SK-N-SH (cell line): ENCODE measurements around the gene ZNF80. TPM values are rescaled to one million over a fixed set of nuclear protein-coding genes. Genes with fewer than 3 reads are reported as not detected.

ENCODE experiments used
- CTCF ChIA-PET: fragments of 300-600, 350-600 bp; formaldehyde crosslinking; extraction: SDS; loops from one replicate; lab custom pipeline; 2021; lab: Yijun Ruan, JAX
- POLR2A ChIA-PET: fragments of 350-600 bp; sonication (Branson Sonifier 250); formaldehyde crosslinking; extraction: SDS; loops from one replicate; lab custom pipeline; 2020; ENCODE audit warnings: antibody characterized with exemption, inconsistent platforms; lab: Yijun Ruan, JAX
- DNase-seq: peaks from one replicate; pipeline ENCODE4 v3.0.0; 2012
- H2AFZ ChIP-seq: fragments of 200-600 bp; sonication (generic); 2 replicates; pipeline ENCODE4 v1.8.1; 2016; ENCODE audit warnings: antibody characterized with exemption, mild to moderate bottlenecking, low read depth
- H3F3A ChIP-seq: fragments of 200-600 bp; sonication (generic); replicated peaks from 2 replicates; pipeline ENCODE3; 2016; ENCODE audit warnings: antibody characterized with exemption, mild to moderate bottlenecking; ENCODE audit not compliant: insufficient read depth
- H3K27ac ChIP-seq, 2 experiments: fragments of 200-500 bp in 1 of 2; fragments of 200-600 bp in 1 of 2; sonication (Bioruptor generic) in 1 of 2; sonication (generic), shearing (Covaris generic) in 1 of 2; 2 replicates each; pipeline versions ENCODE4 v1.5.1 to v1.6.1; 2014 to 2016; ENCODE audit warnings: low read depth in 2 of 2, inconsistent platforms in 1 of 2, low read length in 1 of 2, mild to moderate bottlenecking in 1 of 2, mixed read lengths in 1 of 2
- H3K27me3 ChIP-seq: fragments of 200-600 bp; sonication (generic), shearing (Covaris generic); 2 replicates; pipeline ENCODE4 v1.6.1; 2016; ENCODE audit warnings: mixed run types; ENCODE audit not compliant: insufficient read depth
- H3K36me3 ChIP-seq, 2 experiments: fragments of 200-500 bp in 1 of 2; fragments of 200-600 bp in 1 of 2; sonication (Bioruptor generic) in 1 of 2; sonication (generic) in 1 of 2; replicated peaks in 1 of 2; 2 replicates each; pipeline versions ENCODE3 to v1.5.1; 2014 to 2016; ENCODE audit warnings: low read length in 1 of 2, mild to moderate bottlenecking in 1 of 2; ENCODE audit not compliant: insufficient read depth in 2 of 2, control insufficient read depth in 1 of 2
- H3K4me1 ChIP-seq, 2 experiments: fragments of 200-500 bp in 1 of 2; fragments of 200-600 bp in 1 of 2; sonication (Bioruptor generic) in 1 of 2; sonication (generic), shearing (Covaris generic) in 1 of 2; 2 replicates each; pipeline versions ENCODE4 v1.5.1 to v1.6.1; 2014 to 2016; ENCODE audit warnings: low read depth in 1 of 2, low read length in 1 of 2, mixed run types in 1 of 2; ENCODE audit not compliant: insufficient read depth in 2 of 2, control insufficient read depth in 1 of 2
- H3K4me2 ChIP-seq: fragments of 200-600 bp; sonication (generic), shearing (Covaris generic); 2 replicates; pipeline ENCODE4 v1.6.1; 2017; ENCODE audit warnings: mixed run types
- H3K4me3 ChIP-seq, 2 experiments: fragments of 200-500 bp in 1 of 2; fragments of 200-600 bp in 1 of 2; sonication (Bioruptor generic) in 1 of 2; sonication (generic), shearing (Covaris generic) in 1 of 2; 2 replicates each; pipeline versions ENCODE4 v1.5.1 to v1.8.1; 2014 to 2016; ENCODE audit warnings: low read depth in 2 of 2, inconsistent platforms in 1 of 2, low read length in 1 of 2, mild to moderate bottlenecking in 1 of 2, mixed read lengths in 1 of 2, moderate library complexity in 1 of 2
- H3K79me2 ChIP-seq: fragments of 200-600 bp; sonication (generic); 2 replicates; pipeline ENCODE4 v1.8.1; 2017; ENCODE audit warnings: mild to moderate bottlenecking; ENCODE audit not compliant: insufficient read depth
- H3K9ac ChIP-seq: fragments of 200-600 bp; sonication (generic); 2 replicates; pipeline ENCODE4 v1.6.1; 2017; ENCODE audit warnings: mixed run types
- H3K9me2 ChIP-seq: fragments of 200-600 bp; sonication (generic); 2 replicates; pipeline ENCODE4 v1.6.1; 2017; ENCODE audit warnings: mixed run types
- H3K9me3 ChIP-seq: fragments of 200-600 bp; sonication (generic); 2 replicates; pipeline ENCODE4 v1.6.1; 2017; ENCODE audit warnings: mixed run types, mild to moderate bottlenecking, moderate library complexity
- H4K20me1 ChIP-seq: fragments of 200-600 bp; sonication (generic); 2 replicates; pipeline ENCODE4 v1.6.1; 2017; ENCODE audit warnings: mild to moderate bottlenecking, mixed run types; ENCODE audit not compliant: insufficient read depth
- ELF1 ChIP-seq: IDR thresholded peaks from 2 replicates; pipeline ENCODE4 v1.4.0; 2012
- EZH2phosphoT487 ChIP-seq: fragments of 200-600 bp; sonication (generic); IDR thresholded peaks from 2 replicates; pipeline ENCODE4 v1.6.1; 2017; ENCODE audit warnings: low read depth, mixed run types, mild to moderate bottlenecking, antibody characterized with exemption, moderate library complexity, borderline replicate concordance
- FOXJ3 ChIP-seq: sonication (generic); formaldehyde crosslinking; IDR thresholded peaks from 2 replicates; pipeline ENCODE4 v1.5.1; 2020; ENCODE audit warnings: mild to moderate bottlenecking, missing genetic modification reagents
- FOXM1 ChIP-seq: IDR thresholded peaks from 2 replicates; pipeline ENCODE4 v1.4.0; 2012; ENCODE audit warnings: low read depth, mild to moderate bottlenecking
- GABPA ChIP-seq: IDR thresholded peaks from 2 replicates; pipeline ENCODE4 v1.4.0; 2012; ENCODE audit warnings: low read depth, mild to moderate bottlenecking
- GATA2 ChIP-seq: sonication (generic); formaldehyde crosslinking; IDR thresholded peaks from 2 replicates; pipeline ENCODE4 v1.5.0; 2020; ENCODE audit warnings: mild to moderate bottlenecking, missing genetic modification reagents
- JUND ChIP-seq: IDR thresholded peaks from 2 replicates; pipeline ENCODE4 v1.4.0; 2012
- NFIC ChIP-seq: IDR thresholded peaks from 2 replicates; pipeline ENCODE4 v1.4.0; 2012; ENCODE audit warnings: borderline replicate concordance
- NRF1 ChIP-seq: IDR thresholded peaks from 2 replicates; pipeline ENCODE4 v1.6.1; 2012; ENCODE audit warnings: low read depth, mild to moderate bottlenecking, low read length
- RCOR1 ChIP-seq: fragments of 150-350 bp; IDR thresholded peaks from 2 replicates; pipeline ENCODE4 v1.6.1; 2017; ENCODE audit warnings: antibody characterized with exemption, low read length
- SMC3 ChIP-seq: IDR thresholded peaks from 2 replicates; pipeline ENCODE4 v1.6.1; 2012; ENCODE audit warnings: low read depth, low read length, improper control_type of control experiment
- TEAD4 ChIP-seq: IDR thresholded peaks from 2 replicates; pipeline ENCODE4 v1.4.0; 2012; ENCODE audit warnings: mild to moderate bottlenecking, borderline replicate concordance; ENCODE audit not compliant: insufficient read depth
- WGBS: methylation state at CpG from one replicate; pipeline ENCODE4 v1.1.6; 2017; ENCODE audit warnings: low lambda C conversion rate; 5-methylcytosine and 5-hydroxymethylcytosine counted together
- polyA plus RNA-seq, 3 experiments: library from polyadenylated mRNA; depleted of rRNA; stranded (reverse); fragments of >200 nt; gene quantifications; 2 replicates each; pipeline ENCODE4 v1.2.3, GENCODE V29; 2012
- TF ChIP-seq, protein P1 (sequence below): IDR thresholded peaks from 2 replicates; pipeline ENCODE4 v1.4.0; 2012; ENCODE audit warnings: low read depth
- TF ChIP-seq, protein P2 (sequence below): IDR thresholded peaks from 2 replicates; pipeline ENCODE4; 2012
- TF ChIP-seq, protein P3 (sequence below): fragments of 150-350 bp; IDR thresholded peaks from 2 replicates; pipeline ENCODE4 v1.6.1; 2016; ENCODE audit warnings: mild to moderate bottlenecking, low read depth, low read length
- TF ChIP-seq, protein P4 (sequence below): IDR thresholded peaks from 2 replicates; pipeline ENCODE4 v1.4.0; 2012; ENCODE audit warnings: low read depth, borderline replicate concordance
- TF ChIP-seq, protein P5 (sequence below): fragments of 200-600 bp; sonication (generic); IDR thresholded peaks from 2 replicates; pipeline ENCODE4 v1.6.1; 2017; ENCODE audit warnings: antibody characterized with exemption, mild to moderate bottlenecking, moderate library complexity

ZNF80 gene
- polyA plus RNA-seq, 1 of the 3 experiments (the other 2 are of a cell fraction): not detected

DNA sequence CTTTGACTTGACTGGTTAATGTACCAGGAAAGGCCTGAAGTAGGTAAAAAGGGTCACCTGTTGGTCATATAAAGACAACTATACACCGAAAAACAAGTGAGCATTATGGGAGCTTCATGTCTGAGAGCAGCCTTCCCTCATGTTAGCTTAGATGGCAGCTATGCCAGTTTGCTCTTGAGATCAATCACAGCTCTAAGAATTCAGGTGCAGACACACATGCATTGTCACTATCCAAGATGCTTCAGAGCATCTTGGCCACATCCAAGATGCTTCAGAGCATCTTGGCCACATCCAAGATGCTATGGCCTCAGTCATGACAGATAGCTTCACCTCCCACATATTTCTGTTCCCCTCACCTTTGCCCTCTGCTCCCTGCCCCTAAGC, 15.5 kb downstream of the ZNF80 start:
- no peaks in the 10 kb centered on the region for H3K9me3 ChIP-seq
- H3F3A ChIP-seq: no peaks in the 10 kb centered on the region
- H3K36me3 ChIP-seq: no peaks in the 10 kb centered on the region
- DNase-seq: no peak
- no peaks in the 10 kb centered on the region for H3K9me2 ChIP-seq
- ChIA-PET CTCF (no interaction called here), POLR2A (no interaction called here)
- H3K27ac ChIP-seq: no peak overlapping the region
- no peak overlapping the region for H3K4me2 ChIP-seq
- peaks cover 0 to 4% of the 10 kb centered on the region in 2 experiments; a peak in 2 of 4 replicates for H3K4me1 ChIP-seq
- no peaks in the 10 kb centered on the region for H3K79me2 ChIP-seq
- no peak overlapping the region for H3K9ac ChIP-seq
- no peaks in the 10 kb centered on the region for H4K20me1 ChIP-seq
- 18% methylated on average over 1 of the region's 1 CpG for WGBS
- no peak for TF ChIP-seq RCOR1
- TF ChIP-seq, protein P1, sequence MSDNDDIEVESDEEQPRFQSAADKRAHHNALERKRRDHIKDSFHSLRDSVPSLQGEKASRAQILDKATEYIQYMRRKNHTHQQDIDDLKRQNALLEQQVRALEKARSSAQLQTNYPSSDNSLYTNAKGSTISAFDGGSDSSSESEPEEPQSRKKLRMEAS: no peak
- no peak for TF ChIP-seq GATA2
- TF ChIP-seq TEAD4: no peak
- no peak for TF ChIP-seq EZH2phosphoT487
- TF ChIP-seq, protein P2, sequence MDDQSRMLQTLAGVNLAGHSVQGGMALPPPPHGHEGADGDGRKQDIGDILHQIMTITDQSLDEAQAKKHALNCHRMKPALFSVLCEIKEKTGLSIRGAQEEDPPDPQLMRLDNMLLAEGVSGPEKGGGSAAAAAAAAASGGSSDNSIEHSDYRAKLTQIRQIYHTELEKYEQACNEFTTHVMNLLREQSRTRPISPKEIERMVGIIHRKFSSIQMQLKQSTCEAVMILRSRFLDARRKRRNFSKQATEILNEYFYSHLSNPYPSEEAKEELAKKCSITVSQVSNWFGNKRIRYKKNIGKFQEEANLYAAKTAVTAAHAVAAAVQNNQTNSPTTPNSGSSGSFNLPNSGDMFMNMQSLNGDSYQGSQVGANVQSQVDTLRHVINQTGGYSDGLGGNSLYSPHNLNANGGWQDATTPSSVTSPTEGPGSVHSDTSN: no peak
- H2AFZ ChIP-seq: no peak overlapping the region
- no peak overlapping the region for H3K4me3 ChIP-seq
- no peaks in the 10 kb centered on the region for H3K27me3 ChIP-seq

DNA sequence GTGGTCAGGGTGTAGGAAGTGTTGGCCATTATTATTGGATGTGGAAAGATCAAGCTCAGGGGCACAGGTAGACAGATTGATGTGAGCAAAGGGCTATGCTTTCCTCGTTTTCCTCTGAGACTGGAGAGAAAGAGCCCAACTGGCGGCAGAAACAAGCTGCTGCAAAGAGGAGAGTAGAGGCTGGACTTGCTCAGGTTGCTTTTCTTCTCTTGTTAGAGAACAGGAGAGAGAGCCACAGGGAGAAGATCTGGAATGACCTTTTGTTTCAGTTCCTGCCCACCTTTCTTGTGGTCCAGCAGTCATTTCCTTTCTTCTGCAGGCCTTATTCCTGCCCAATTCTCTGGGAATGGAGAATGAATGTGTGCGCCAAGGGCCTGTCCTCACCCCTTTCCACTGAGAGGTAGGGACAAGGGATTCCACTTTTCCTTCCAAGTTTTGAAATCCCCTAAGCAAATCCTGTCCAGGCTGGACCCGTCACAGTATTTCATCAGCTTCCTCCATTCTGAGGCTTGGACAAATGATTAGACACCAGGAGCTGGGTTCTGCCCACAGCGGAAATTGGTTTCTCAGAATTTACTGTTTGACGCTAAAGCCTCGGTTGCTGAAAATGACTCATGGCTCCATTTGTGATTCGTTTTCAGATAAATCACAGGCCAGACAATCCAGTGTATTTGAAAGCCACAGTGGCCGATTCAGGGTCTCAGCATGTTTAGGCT, 16.1 kb downstream of the ZNF80 start:
- no peaks in the 10 kb centered on the region for H3K79me2 ChIP-seq
- no peak overlapping the region for H2AFZ ChIP-seq
- no peaks in the 10 kb centered on the region for H3F3A ChIP-seq
- ChIA-PET CTCF (no interaction called here), POLR2A (no interaction called here)
- no peak overlapping the region for H3K4me3 ChIP-seq
- H3K9ac ChIP-seq: no peak overlapping the region
- H3K27ac ChIP-seq: no peak overlapping the region
- no peaks in the 10 kb centered on the region for H3K36me3 ChIP-seq
- no peaks in the 10 kb centered on the region for H3K27me3 ChIP-seq
- no peaks in the 10 kb centered on the region for H3K9me3 ChIP-seq
- no peaks in the 10 kb centered on the region for H4K20me1 ChIP-seq
- peaks cover 0 to 4% of the 10 kb centered on the region in 2 experiments; a peak in 2 of 4 replicates for H3K4me1 ChIP-seq
- WGBS: 52% methylated on average over 9 of the region's 9 CpGs
- DNase-seq: no peak
- no peak overlapping the region for H3K4me2 ChIP-seq
- H3K9me2 ChIP-seq: no peaks in the 10 kb centered on the region
- TF ChIP-seq FOXJ3 (CRISPR knock-in tag): no peak
- TF ChIP-seq, protein P3, sequence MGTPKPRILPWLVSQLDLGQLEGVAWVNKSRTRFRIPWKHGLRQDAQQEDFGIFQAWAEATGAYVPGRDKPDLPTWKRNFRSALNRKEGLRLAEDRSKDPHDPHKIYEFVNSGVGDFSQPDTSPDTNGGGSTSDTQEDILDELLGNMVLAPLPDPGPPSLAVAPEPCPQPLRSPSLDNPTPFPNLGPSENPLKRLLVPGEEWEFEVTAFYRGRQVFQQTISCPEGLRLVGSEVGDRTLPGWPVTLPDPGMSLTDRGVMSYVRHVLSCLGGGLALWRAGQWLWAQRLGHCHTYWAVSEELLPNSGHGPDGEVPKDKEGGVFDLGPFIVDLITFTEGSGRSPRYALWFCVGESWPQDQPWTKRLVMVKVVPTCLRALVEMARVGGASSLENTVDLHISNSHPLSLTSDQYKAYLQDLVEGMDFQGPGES: no peak
- no peak for TF ChIP-seq SMC3
- TF ChIP-seq NRF1: no peak
- no peak for TF ChIP-seq JUND
- TF ChIP-seq ELF1: no peak
- TF ChIP-seq TEAD4: no peak
- no peak for TF ChIP-seq NFIC
- TF ChIP-seq FOXM1: no peak
- no peak for TF ChIP-seq GATA2
- TF ChIP-seq, protein P4, sequence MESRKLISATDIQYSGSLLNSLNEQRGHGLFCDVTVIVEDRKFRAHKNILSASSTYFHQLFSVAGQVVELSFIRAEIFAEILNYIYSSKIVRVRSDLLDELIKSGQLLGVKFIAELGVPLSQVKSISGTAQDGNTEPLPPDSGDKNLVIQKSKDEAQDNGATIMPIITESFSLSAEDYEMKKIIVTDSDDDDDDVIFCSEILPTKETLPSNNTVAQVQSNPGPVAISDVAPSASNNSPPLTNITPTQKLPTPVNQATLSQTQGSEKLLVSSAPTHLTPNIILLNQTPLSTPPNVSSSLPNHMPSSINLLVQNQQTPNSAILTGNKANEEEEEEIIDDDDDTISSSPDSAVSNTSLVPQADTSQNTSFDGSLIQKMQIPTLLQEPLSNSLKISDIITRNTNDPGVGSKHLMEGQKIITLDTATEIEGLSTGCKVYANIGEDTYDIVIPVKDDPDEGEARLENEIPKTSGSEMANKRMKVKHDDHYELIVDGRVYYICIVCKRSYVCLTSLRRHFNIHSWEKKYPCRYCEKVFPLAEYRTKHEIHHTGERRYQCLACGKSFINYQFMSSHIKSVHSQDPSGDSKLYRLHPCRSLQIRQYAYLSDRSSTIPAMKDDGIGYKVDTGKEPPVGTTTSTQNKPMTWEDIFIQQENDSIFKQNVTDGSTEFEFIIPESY: no peak
- TF ChIP-seq RCOR1: no peak
- TF ChIP-seq, protein P5, sequence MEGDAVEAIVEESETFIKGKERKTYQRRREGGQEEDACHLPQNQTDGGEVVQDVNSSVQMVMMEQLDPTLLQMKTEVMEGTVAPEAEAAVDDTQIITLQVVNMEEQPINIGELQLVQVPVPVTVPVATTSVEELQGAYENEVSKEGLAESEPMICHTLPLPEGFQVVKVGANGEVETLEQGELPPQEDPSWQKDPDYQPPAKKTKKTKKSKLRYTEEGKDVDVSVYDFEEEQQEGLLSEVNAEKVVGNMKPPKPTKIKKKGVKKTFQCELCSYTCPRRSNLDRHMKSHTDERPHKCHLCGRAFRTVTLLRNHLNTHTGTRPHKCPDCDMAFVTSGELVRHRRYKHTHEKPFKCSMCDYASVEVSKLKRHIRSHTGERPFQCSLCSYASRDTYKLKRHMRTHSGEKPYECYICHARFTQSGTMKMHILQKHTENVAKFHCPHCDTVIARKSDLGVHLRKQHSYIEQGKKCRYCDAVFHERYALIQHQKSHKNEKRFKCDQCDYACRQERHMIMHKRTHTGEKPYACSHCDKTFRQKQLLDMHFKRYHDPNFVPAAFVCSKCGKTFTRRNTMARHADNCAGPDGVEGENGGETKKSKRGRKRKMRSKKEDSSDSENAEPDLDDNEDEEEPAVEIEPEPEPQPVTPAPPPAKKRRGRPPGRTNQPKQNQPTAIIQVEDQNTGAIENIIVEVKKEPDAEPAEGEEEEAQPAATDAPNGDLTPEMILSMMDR: no peak
- TF ChIP-seq GABPA: no peak
